Activated naive CD8-positive, alpha-beta T cell treated with anti-CD3 and anti-CD28 coated beads for 36 hours (primary cell): ENCODE data around the gene SPDYE17. TPM values are rescaled to one million over a fixed set of nuclear protein-coding genes. Genes with fewer than 3 reads are reported as not detected.
"Not testable (repeated sequence)": the region's sequence is repeated elsewhere in the genome, so short reads cannot be mapped to it uniquely, and the experiment has no call there.

Source experiments
- DNase-seq: peaks from one replicate; pipeline ENCODE4 v3.0.0; 2021
- H3K27ac Mint-ChIP-seq: one replicate; pipeline ENCODE4 v1.8.0; 2022; ENCODE audit warnings: mild to moderate bottlenecking, moderate library complexity, mixed read lengths
- H3K27me3 Mint-ChIP-seq: one replicate; pipeline ENCODE4 v1.8.0; 2022; ENCODE audit warnings: mild to moderate bottlenecking, mixed read lengths
- H3K36me3 Mint-ChIP-seq: one replicate; pipeline ENCODE4 v1.8.0; 2021; ENCODE audit warnings: mild to moderate bottlenecking, mixed read lengths
- H3K4me1 Mint-ChIP-seq: one replicate; pipeline ENCODE4 v1.8.0; 2021; ENCODE audit warnings: mixed read lengths
- H3K4me3 Mint-ChIP-seq: one replicate; pipeline ENCODE4 v1.8.0; 2022; ENCODE audit warnings: mild to moderate bottlenecking, moderate library complexity, mixed read lengths
- H3K9me3 Mint-ChIP-seq: one replicate; pipeline ENCODE4 v1.8.0; 2022; ENCODE audit warnings: mixed read lengths
- total RNA-seq, 2 experiments: library from RNA; stranded (reverse); gene quantifications; one replicate each; pipeline ENCODE4 v1.2.3, GENCODE V29; 2021

SPDYE17 gene
- total RNA-seq, 2 experiments from 2014 or later, result not detected

DNA sequence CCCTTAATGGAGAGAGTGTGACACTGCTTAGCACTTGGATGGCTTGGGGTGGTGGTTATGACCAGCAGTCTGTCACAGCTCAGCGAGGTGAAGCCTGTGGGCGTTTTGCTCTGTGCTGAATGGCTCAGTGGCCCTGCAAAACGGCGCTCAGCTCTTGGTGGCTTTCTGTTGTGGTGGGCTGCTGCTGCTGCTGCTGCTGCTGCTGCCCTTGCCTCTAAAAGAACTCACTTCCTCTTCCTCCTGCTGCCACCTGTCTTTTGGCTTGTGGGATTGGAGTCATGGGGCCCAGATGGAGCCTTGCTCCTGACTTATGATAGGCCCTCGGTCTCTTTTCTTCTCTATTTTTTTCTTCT lies 47.4 kb downstream of the SPDYE17 start:
- not testable (repeated sequence) for H3K4me1 Mint-ChIP-seq, H3K36me3 Mint-ChIP-seq, DNase-seq, H3K9me3 Mint-ChIP-seq, H3K27me3 Mint-ChIP-seq, H3K4me3 Mint-ChIP-seq
- peak overlapping the region; percentile 25 for H3K27ac Mint-ChIP-seq

GRCh38 chr7:76983937-76984783 lies 48.0 kb downstream of the SPDYE17 start:
- not testable (repeated sequence) for H3K36me3 Mint-ChIP-seq, H3K27me3 Mint-ChIP-seq, H3K4me3 Mint-ChIP-seq, H3K27ac Mint-ChIP-seq, DNase-seq, H3K9me3 Mint-ChIP-seq, H3K4me1 Mint-ChIP-seq

- not testable (repeated sequence) for H3K4me3 Mint-ChIP-seq, H3K27me3 Mint-ChIP-seq, DNase-seq, H3K4me1 Mint-ChIP-seq, H3K27ac Mint-ChIP-seq, H3K36me3 Mint-ChIP-seq, H3K9me3 Mint-ChIP-seq
These were observed 48.8 kb downstream of the SPDYE17 start for GRCh38 chr7:76983333-76983732.

GRCh38 chr7:76982501-76982900 lies 49.7 kb downstream of the SPDYE17 start:
- H3K27me3 Mint-ChIP-seq, H3K27ac Mint-ChIP-seq, H3K36me3 Mint-ChIP-seq, H3K9me3 Mint-ChIP-seq, H3K4me1 Mint-ChIP-seq, H3K4me3 Mint-ChIP-seq, DNase-seq: not testable (repeated sequence)

- DNase-seq, H3K36me3 Mint-ChIP-seq, H3K27me3 Mint-ChIP-seq, H3K4me3 Mint-ChIP-seq, H3K9me3 Mint-ChIP-seq, H3K4me1 Mint-ChIP-seq, H3K27ac Mint-ChIP-seq: not testable (repeated sequence)
These were observed 50.8 kb downstream of the SPDYE17 start for GRCh38 chr7:76981187-76981970.

GRCh38 chr7:76980576-76980975 lies 51.6 kb downstream of the SPDYE17 start:
- not testable (repeated sequence) for H3K9me3 Mint-ChIP-seq, H3K27ac Mint-ChIP-seq, H3K36me3 Mint-ChIP-seq, H3K4me1 Mint-ChIP-seq, H3K4me3 Mint-ChIP-seq, H3K27me3 Mint-ChIP-seq, DNase-seq

DNA sequence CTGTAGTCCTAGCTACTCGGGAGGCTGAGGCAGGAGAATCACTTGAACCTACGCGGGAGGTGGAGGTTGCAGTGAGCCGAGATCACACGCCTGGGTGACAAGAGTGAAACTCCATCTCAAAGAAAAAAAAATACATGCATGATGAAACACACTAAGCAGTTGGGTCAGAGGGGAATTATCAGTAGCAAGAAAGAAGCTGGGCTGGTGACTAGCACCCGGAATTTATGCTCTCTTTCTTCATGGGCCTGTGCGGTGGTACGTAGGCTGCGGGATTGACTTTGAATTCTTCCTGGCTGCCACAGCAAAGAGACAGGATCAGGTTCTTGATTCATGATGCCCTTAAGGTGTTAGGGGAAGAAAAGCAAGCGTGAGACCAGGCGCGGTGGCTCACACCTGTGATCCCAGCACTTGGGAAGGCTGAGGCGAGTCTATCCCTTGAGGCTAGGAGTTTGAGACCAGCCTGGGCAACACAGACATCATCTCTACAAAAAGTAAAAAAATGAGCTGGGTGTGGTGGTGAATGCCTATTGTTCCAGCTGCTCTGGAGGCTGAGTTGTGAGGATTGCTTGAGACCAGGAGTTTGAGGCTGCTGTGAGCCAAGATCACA lies 54.3 kb downstream of the SPDYE17 start:
- not testable (repeated sequence) for H3K4me3 Mint-ChIP-seq, H3K4me1 Mint-ChIP-seq, H3K27ac Mint-ChIP-seq, DNase-seq, H3K9me3 Mint-ChIP-seq, H3K27me3 Mint-ChIP-seq, H3K36me3 Mint-ChIP-seq

- not testable (repeated sequence) for H3K27ac Mint-ChIP-seq, H3K27me3 Mint-ChIP-seq, DNase-seq, H3K4me3 Mint-ChIP-seq, H3K9me3 Mint-ChIP-seq, H3K4me1 Mint-ChIP-seq, H3K36me3 Mint-ChIP-seq
These were observed 57.2 kb downstream of the SPDYE17 start for GRCh38 chr7:76974793-76975579.

GRCh38 chr7:76974336-76974735 lies 57.8 kb downstream of the SPDYE17 start:
- not testable (repeated sequence) for H3K36me3 Mint-ChIP-seq, H3K27me3 Mint-ChIP-seq, DNase-seq, H3K4me3 Mint-ChIP-seq, H3K27ac Mint-ChIP-seq, H3K4me1 Mint-ChIP-seq, H3K9me3 Mint-ChIP-seq

DNA sequence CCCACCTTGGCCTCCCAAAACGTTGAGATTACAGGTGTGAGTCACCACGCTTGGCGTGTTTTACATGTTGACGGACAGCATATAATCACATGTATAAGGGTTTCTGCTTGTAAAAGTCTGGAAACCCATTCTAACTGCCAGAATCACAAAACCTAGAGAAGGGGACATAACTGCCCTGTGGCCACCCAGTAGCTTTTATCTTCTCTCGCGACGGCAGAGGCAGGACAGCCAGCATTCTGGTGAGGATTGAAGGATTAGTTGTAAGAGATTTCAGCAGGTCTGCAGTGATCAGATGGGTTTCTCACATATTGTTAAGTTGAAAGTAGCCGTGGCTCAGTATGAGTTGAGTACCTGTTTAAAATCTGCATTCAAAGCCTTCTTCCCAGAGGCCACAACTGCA lies 59.8 kb downstream of the SPDYE17 start:
- not testable (repeated sequence) for H3K27ac Mint-ChIP-seq, DNase-seq, H3K36me3 Mint-ChIP-seq, H3K9me3 Mint-ChIP-seq, H3K4me1 Mint-ChIP-seq, H3K4me3 Mint-ChIP-seq, H3K27me3 Mint-ChIP-seq

Other genes starting within 250 kb of the SPDYE17 start
- under 1 TPM in 1 of 2 experiments, not detected in 1; 0.24 TPM for gene SPDYE18, start 30.2 kb upstream of the SPDYE17 start, total RNA-seq
- under 1 TPM; 0.90 to 0.93 TPM for gene CCDC146, start 90.3 kb upstream of the SPDYE17 start, total RNA-seq
- 1 to 10 TPM; 1.1 to 1.4 TPM for gene FGL2, start 167.5 kb upstream of the SPDYE17 start, total RNA-seq